RWPE1 (cell line): ENCODE data around the gene HTR2A.
"Not testable (repeated sequence)": the region's sequence is repeated elsewhere in the genome, so short reads cannot be mapped to it uniquely, and the experiment has no call there.

Experiments used
- CTCF ChIA-PET: fragments of 350-600 bp; sonication (Branson Sonifier 250); formaldehyde crosslinking; extraction: SDS; loops from one replicate; lab custom pipeline; 2021; lab: Yijun Ruan, JAX
- POLR2A ChIA-PET: fragments of 400-600 bp; formaldehyde crosslinking; extraction: SDS; loops from one replicate; lab custom pipeline; 2020; ENCODE audit warnings: antibody characterized with exemption; ENCODE audit not compliant: low non-redundant PET; lab: Yijun Ruan, JAX
- DNase-seq: peaks from one replicate; pipeline ENCODE4 v3.0.0; 2012; ENCODE audit warnings: low spot score
- H3K27ac ChIP-seq: fragments of 450-650 bp; 2 replicates; pipeline ENCODE4 v1.5.1; 2017
- CTCF ChIP-seq: fragments of 450-650 bp; conservative IDR thresholded peaks from 2 replicates; pipeline ENCODE4 v1.5.1; 2017; ENCODE audit warnings: low read depth, mild to moderate bottlenecking

HTR2A gene

GRCh38 chr13:46817838-46818476 is 78.9 kb downstream of the HTR2A start:
- TF ChIP-seq CTCF, result no peak
- POLR2A ChIA-PET, result no interaction called here

GRCh38 chr13:46817095-46817494 is 79.8 kb downstream of the HTR2A start:
- ChIA-PET CTCF (no interaction called here), POLR2A (no interaction called here)
- H3K27ac ChIP-seq, result no peak overlapping the region
- no peak for TF ChIP-seq CTCF
- no peak for DNase-seq

More at GRCh38 chr13:46817838-46818476, 78.9 kb downstream of the HTR2A start:
- no peak overlapping the region for H3K27ac ChIP-seq
- CTCF ChIA-PET, result no interaction called here
- DNase-seq, result no peak

GRCh38 chr13:46816371-46816770 is 80.5 kb downstream of the HTR2A start:
- no peak for TF ChIP-seq CTCF
- H3K27ac ChIP-seq, result no peak overlapping the region
- ChIA-PET POLR2A (no interaction called here), CTCF (no interaction called here)
- DNase-seq, result no peak

GRCh38 chr13:46812301-46812797 is 84.5 kb downstream of the HTR2A start:
- no peak for DNase-seq
- CTCF ChIA-PET, result no interaction called here
- TF ChIP-seq CTCF, result no peak
- POLR2A ChIA-PET, result no interaction called here
- H3K27ac ChIP-seq, result no peak overlapping the region

- ChIA-PET CTCF (no interaction called here), POLR2A (no interaction called here)
- no peak overlapping the region for H3K27ac ChIP-seq
- no peak for TF ChIP-seq CTCF
- no peak for DNase-seq
These were observed 86.4 kb downstream of the HTR2A start for GRCh38 chr13:46810440-46810839.

- H3K27ac ChIP-seq, DNase-seq, POLR2A ChIA-PET, CTCF ChIA-PET: not testable (repeated sequence)
These were observed 91.9 kb downstream of the HTR2A start for GRCh38 chr13:46804921-46805320.

GRCh38 chr13:46804391-46804815 is 92.5 kb downstream of the HTR2A start:
- POLR2A ChIA-PET, result no interaction called here
- no peak for TF ChIP-seq CTCF
- peak overlapping the region; percentile 23; the same call in 1 of the 2 replicates for H3K27ac ChIP-seq
- peak; percentile 89 for DNase-seq
- CTCF ChIA-PET, result no interaction called here
